CD4-positive, CD25-positive, alpha-beta regulatory T cell (primary cell): ENCODE measurements around the gene PHOX2B. TPM values are rescaled to one million over a fixed set of nuclear protein-coding genes. Genes with fewer than 3 reads are reported as not detected.
"Not testable (repeated sequence)": the region's sequence is repeated elsewhere in the genome, so short reads cannot be mapped to it uniquely, and the experiment has no call there.

Source experiments
- ATAC-seq, 2 donors: fragments of 150-1000 bp; cut with Tn5 transposase; one replicate each; pipeline ENCODE4 v1.10.0; 2021; ENCODE audit warnings: low read depth in 2 of 2, moderate number of reproducible peaks in 2 of 2, moderate library complexity in 1 of 2
- DNase-seq, 3 donors: peaks; one replicate each; pipeline versions ENCODE4 v3.0.0 to v3.0.0-alpha.2; 2012 to 2022; ENCODE audit warnings: mixed read lengths in 1 of 3
- H3K27ac ChIP-seq: one replicate; pipeline ENCODE4 v1.7.0; 2013; ENCODE audit warnings: mild to moderate bottlenecking, low read length; ENCODE audit not compliant: insufficient read depth, poor library complexity, severe bottlenecking
- H3K27me3 ChIP-seq: one replicate; pipeline ENCODE4 v1.7.0; 2013; ENCODE audit warnings: low read length; ENCODE audit not compliant: control insufficient read depth, insufficient read depth
- H3K36me3 ChIP-seq: one replicate; pipeline ENCODE4 v1.7.0; 2013; ENCODE audit warnings: mild to moderate bottlenecking, low read length, moderate library complexity; ENCODE audit not compliant: control insufficient read depth, insufficient read depth
- H3K4me1 ChIP-seq: 2 replicates; pipeline ENCODE4 v1.7.0; 2013; ENCODE audit warnings: mild to moderate bottlenecking, low read length; ENCODE audit not compliant: insufficient read depth, control insufficient read depth, poor library complexity, severe bottlenecking
- H3K4me3 ChIP-seq: one replicate; pipeline ENCODE4 v1.7.0; 2013; ENCODE audit warnings: low read depth, mild to moderate bottlenecking, low read length, moderate library complexity
- H3K9me3 ChIP-seq, 2 experiments: 1 replicate in 1 of 2; 2 replicates in 1 of 2; pipeline ENCODE4 v1.7.0; 2013; ENCODE audit warnings: low read length in 2 of 2, mild to moderate bottlenecking in 1 of 2, moderate library complexity in 1 of 2; ENCODE audit not compliant: control insufficient read depth in 2 of 2
- H3K27ac Mint-ChIP-seq, 3 donors: one replicate each; pipeline ENCODE4 v1.8.0; 2020 to 2022; ENCODE audit warnings: mild to moderate bottlenecking in 3 of 3, mixed read lengths in 3 of 3, moderate library complexity in 2 of 3
- H3K27me3 Mint-ChIP-seq: one replicate; pipeline ENCODE4 v1.8.0; 2022; ENCODE audit warnings: mild to moderate bottlenecking, mixed read lengths
- H3K36me3 Mint-ChIP-seq: one replicate; pipeline ENCODE4 v1.8.0; 2020; ENCODE audit warnings: mixed read lengths
- H3K4me1 Mint-ChIP-seq, 4 donors: one replicate each; pipeline ENCODE4 v1.8.0; 2020 to 2022; ENCODE audit warnings: mixed read lengths in 4 of 4, mild to moderate bottlenecking in 1 of 4
- H3K4me3 Mint-ChIP-seq, 4 donors: one replicate each; pipeline ENCODE4 v1.8.0; 2020 to 2022; ENCODE audit warnings: mild to moderate bottlenecking in 4 of 4, mixed read lengths in 4 of 4, moderate library complexity in 3 of 4
- H3K9me3 Mint-ChIP-seq, 7 donors: one replicate each; pipeline ENCODE4 v1.8.0; 2020 to 2022; ENCODE audit warnings: mixed read lengths in 7 of 7, mild to moderate bottlenecking in 3 of 7, moderate library complexity in 2 of 7
- polyA plus RNA-seq, 4 donors: library from polyadenylated mRNA; unstranded; fragments of 300-500 nt; fragmentation: Illumina TruSeq; gene quantifications; one replicate each; pipeline ENCODE4 v1.2.3, GENCODE V29; 2021
- total RNA-seq: library from RNA; stranded (reverse); gene quantifications from one replicate; pipeline ENCODE4 v1.2.3, GENCODE V29; 2022

The PHOX2B gene
- total and polyA plus RNA-seq, 5 donors from 2014 or later: not detected

DNA sequence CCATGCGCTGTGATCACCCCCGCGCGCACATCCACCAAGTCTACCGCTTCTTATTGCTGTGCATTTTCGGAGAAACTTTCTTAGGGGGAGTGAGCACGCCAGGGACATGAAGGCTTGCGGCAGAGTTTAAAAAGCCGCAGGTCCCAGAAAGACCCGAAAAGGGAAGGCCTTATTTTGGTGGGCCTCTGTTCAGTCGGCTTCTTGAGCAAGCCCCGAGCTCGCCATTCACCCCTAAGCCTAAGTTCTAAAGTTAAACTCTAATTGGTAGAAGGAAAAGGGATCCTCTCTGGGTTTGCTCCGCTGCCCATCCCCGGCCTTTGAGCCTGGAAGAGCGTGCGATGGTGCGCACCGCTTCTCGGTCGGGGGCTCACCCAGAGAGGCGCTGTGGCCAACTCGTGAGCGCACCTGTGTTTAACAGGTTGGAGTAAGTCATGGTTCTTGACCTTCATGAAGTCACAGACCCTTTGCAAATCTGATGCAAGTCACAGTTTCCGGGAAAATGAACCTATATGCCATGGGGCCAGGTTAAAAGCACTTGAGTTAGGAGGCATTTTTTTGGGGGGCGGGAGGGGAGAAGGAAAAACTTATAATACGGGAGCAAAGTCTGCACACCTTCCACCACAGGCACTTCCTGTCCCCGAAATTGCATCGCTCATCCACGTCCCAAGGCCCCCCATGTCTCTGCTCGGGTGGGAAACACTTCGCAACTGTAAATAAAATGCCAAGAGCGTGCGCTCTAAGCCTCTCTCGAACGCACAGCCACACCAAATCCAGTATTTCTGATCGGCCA is 1.9 kb downstream of the PHOX2B start:
- Histone ChIP-seq H3K36me3 (no peaks in the 10 kb centered on the region), H3K9me3 (no peaks in the 10 kb centered on the region), H3K27me3 (peaks cover 37% of the 10 kb centered on the region), H3K4me1 (no peaks in the 10 kb centered on the region), H3K4me3 (no peak overlapping the region), H3K27ac (no peak overlapping the region)
- Mint-ChIP-seq H3K27ac (no peak overlapping the region), H3K9me3 (peaks cover 0 to 6% (median 4%) of the 10 kb centered on the region in 7 donors), H3K4me3 (no peak overlapping the region), H3K36me3 (no peaks in the 10 kb centered on the region), H3K4me1 (peaks cover 0 to 2% (median 0%) of the 10 kb centered on the region in 4 donors), H3K27me3 (peaks cover 77% of the 10 kb centered on the region)
- no peak for ATAC-seq
- DNase-seq: no peak

DNA sequence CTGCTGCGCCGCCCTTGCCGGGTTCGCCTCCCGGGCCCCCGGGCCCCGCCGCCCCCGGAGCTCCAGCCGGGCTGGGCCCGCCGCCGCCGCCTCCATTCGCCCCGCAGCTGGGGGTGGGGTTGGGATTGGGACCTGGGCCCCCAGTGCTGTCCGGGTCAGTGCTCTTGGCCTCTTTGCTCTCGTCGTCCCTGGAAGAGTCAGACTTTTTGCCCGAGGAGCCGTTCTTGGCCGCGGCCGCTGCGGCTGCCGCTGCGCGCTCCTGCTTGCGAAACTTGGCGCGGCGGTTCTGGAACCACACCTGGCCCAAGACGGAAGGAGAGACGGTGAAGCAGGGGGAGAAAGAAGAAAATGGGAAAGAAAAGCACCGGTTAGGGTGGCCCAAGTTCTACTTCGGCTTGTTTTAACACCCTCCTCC is 2.5 kb downstream of the PHOX2B start:
- H3K9me3 Mint-ChIP-seq: peaks cover 0 to 6% (median 4%) of the 10 kb centered on the region in 7 donors
- H3K4me1 Mint-ChIP-seq: peaks cover 0 to 2% (median 0%) of the 10 kb centered on the region in 4 donors
- no peak overlapping the region for H3K4me3 Mint-ChIP-seq
- ATAC-seq (no peak), DNase-seq (no peak)
- H3K9me3 ChIP-seq: no peaks in the 10 kb centered on the region
- H3K36me3 Mint-ChIP-seq: no peaks in the 10 kb centered on the region
- H3K27ac Mint-ChIP-seq: no peak overlapping the region
- H3K36me3 ChIP-seq: no peaks in the 10 kb centered on the region
- peaks cover 35% of the 10 kb centered on the region for H3K27me3 ChIP-seq
- H3K4me3 ChIP-seq: no peak overlapping the region
- no peak overlapping the region for H3K27ac ChIP-seq
- peaks cover 79% of the 10 kb centered on the region for H3K27me3 Mint-ChIP-seq
- H3K4me1 ChIP-seq: no peaks in the 10 kb centered on the region

DNA sequence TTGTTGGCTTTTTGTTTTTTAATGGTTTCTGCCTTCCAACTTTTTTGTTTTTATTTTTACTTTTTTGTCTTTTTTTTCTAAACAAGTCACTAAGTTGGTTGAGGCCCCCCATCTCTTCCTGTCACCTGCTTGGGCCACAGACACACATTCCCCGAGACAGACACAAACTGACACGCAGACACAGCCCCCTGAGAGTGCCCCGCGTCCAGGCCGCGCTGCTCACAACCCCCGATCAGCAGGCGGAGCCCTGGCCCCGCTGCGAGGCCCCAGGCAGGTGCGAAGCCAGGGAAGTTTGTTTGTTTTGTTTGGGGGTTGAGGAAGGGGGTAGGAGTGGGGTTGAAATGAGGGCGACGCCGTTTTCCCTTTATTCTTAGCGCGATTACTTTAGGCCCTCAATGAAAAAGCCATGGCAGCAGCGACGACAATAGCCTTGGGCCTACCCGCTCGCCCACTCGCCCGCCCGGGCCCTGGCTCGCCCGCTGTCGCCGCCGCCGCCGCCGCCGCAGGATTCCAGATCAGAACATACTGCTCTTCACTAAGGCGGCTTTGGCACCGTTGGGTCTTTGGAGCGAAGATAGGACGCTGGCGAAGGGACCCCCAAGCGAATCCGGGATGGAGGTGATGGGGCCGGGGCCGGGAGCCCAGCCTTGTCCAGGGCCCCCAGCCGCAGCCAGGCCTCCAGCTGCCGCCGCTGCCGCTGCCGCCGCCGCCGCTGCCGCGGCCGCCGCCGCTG is 3.1 kb downstream of the PHOX2B start:
- Histone ChIP-seq H3K27me3 (peaks cover 31% of the 10 kb centered on the region), H3K9me3 (no peaks in the 10 kb centered on the region), H3K4me1 (no peaks in the 10 kb centered on the region), H3K27ac (no peak overlapping the region), H3K36me3 (no peaks in the 10 kb centered on the region), H3K4me3 (no peak overlapping the region)
- Mint-ChIP-seq H3K9me3 (peaks cover 0 to 6% (median 4%) of the 10 kb centered on the region in 7 donors), H3K4me1 (peaks cover 0 to 2% (median 0%) of the 10 kb centered on the region in 4 donors), H3K36me3 (no peaks in the 10 kb centered on the region), H3K27me3 (peaks cover 78% of the 10 kb centered on the region), H3K27ac (no peak overlapping the region), H3K4me3 (no peak overlapping the region)
- ATAC-seq (no peak), DNase-seq (no peak)

DNA sequence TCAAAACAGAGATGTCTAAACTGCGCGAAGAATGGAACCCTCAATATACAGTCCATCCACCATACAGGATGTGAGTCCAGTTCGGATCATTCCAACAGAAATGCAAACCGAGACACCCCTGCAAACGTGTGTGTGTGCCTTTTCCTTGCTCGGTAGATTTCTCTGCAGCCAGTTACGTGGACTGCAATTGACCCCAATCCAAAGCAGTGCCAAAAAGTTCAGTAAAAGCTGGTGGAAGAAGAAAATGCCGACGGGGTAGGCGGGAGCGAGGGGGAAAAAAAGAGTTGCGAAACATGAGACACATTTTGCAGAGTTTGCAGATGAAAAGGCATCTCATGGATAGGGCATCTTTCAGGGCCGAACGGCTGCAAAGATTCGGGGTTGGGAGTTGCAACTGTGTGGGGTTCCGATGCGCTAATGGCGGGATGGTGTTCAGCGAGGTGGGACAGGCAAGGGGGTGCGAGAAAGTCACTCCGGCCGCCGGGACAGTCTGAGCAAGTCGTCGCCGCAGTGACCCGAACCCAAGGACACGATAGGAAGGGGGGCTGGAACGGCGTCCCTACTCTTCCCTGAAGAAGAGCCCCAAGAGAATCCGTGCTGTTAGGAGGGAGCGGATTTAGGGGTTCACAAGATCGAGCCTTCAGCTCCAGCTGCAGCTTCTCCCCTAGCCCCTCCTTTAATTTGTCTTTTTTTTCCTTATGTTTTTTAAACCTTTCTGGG is 3.8 kb downstream of the PHOX2B start:
- Mint-ChIP-seq H3K4me1 (peaks cover 0 to 2% (median 0%) of the 10 kb centered on the region in 4 donors), H3K27me3 (peaks cover 74% of the 10 kb centered on the region), H3K36me3 (no peaks in the 10 kb centered on the region), H3K9me3 (peaks cover 0 to 6% (median 4%) of the 10 kb centered on the region in 7 donors), H3K4me3 (no peak overlapping the region), H3K27ac (no peak overlapping the region)
- DNase-seq (no peak), ATAC-seq (no peak)
- Histone ChIP-seq H3K27ac (no peak overlapping the region), H3K27me3 (peaks cover 28% of the 10 kb centered on the region), H3K4me1 (no peaks in the 10 kb centered on the region), H3K4me3 (no peak overlapping the region), H3K9me3 (no peaks in the 10 kb centered on the region), H3K36me3 (no peaks in the 10 kb centered on the region)

DNA sequence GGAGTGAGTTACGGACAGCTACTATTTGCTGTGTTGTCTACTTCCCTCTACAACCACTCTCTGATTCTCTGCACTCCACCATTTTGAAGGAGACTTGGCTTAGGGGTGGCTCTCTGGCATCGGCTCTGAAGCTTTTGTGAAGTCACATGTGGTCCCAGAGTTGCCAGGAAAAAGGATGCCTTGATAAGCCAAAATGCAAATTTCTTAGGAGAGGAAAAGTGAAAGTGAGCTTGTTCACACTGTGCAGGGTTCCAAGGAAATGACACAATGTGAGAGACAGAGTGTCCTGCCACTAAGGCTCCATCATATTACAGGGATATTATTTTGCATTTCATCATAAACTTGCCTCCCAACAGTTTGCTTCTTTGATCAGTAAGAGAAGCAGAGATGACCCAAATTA is 7.2 kb downstream of the PHOX2B start:
- no peak overlapping the region for H3K27ac Mint-ChIP-seq
- peaks cover 16% of the 10 kb centered on the region for H3K27me3 ChIP-seq
- peaks cover 0 to 9% (median under 1%) of the 10 kb centered on the region in 7 donors for H3K9me3 Mint-ChIP-seq
- no peak overlapping the region for H3K4me3 ChIP-seq
- no peak overlapping the region for H3K4me3 Mint-ChIP-seq
- no peaks in the 10 kb centered on the region for H3K36me3 ChIP-seq
- no peaks in the 10 kb centered on the region for H3K9me3 ChIP-seq
- H3K27ac ChIP-seq: no peak overlapping the region
- no peaks in the 10 kb centered on the region for H3K36me3 Mint-ChIP-seq
- ATAC-seq (no peak), DNase-seq (no peak)
- H3K27me3 Mint-ChIP-seq: peaks cover 48% of the 10 kb centered on the region
- peaks cover 0 to 2% (median 0%) of the 10 kb centered on the region in 4 donors for H3K4me1 Mint-ChIP-seq
- no peaks in the 10 kb centered on the region for H3K4me1 ChIP-seq

DNA sequence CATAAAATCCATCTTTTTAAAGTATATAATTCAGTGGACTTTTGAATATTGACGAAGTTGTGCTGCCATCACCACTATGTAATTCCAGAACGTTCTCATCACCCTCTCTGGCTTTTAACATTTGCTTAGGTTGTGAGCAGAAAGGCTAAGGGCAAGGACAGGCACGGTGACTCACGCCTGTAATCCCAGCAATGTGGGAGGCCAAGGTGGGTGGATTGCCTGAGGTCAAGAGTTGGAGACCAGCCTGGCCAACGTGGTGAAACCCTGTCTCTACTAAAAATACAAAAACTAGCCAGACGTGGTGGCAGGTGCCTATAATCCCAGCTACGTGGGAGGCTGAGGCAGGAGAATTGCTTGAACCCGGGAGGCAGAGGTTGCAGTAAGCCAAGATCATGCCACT is 11.0 kb downstream of the PHOX2B start:
- H3K4me3 ChIP-seq, H3K4me1 ChIP-seq, H3K4me1 Mint-ChIP-seq, DNase-seq, H3K9me3 ChIP-seq, ATAC-seq, H3K4me3 Mint-ChIP-seq, H3K36me3 ChIP-seq, H3K27ac Mint-ChIP-seq, H3K36me3 Mint-ChIP-seq, H3K27me3 ChIP-seq, H3K27ac ChIP-seq, H3K9me3 Mint-ChIP-seq: not testable (repeated sequence)
- H3K27me3 Mint-ChIP-seq: peaks cover 25% of the 10 kb centered on the region

DNA sequence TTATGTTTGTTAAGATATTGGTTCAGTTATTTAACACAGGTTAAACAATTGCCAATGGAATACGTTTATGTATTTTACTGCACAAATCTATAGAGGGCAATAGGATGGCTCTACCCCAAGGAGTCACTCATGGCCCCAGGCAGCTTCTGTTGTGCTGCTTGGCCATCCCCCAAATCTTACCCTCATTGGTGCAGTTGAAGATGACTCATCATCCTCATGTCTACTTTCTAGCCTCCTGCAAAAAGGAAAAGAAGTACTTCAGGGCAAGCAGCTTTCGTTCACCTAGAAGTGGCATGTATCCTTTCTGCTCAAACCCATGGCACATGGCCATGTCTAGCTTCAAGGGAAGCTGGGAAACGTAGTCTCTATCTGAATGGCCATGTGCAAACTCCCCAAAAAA is 14.2 kb downstream of the PHOX2B start:
- DNase-seq: no peak
- no peaks in the 10 kb centered on the region for H3K4me1 ChIP-seq
- peaks cover 0 to 9% (median 0%) of the 10 kb centered on the region in 7 donors for H3K9me3 Mint-ChIP-seq
- no peak for ATAC-seq
- no peaks in the 10 kb centered on the region for H3K36me3 Mint-ChIP-seq
- no peak overlapping the region for H3K4me3 Mint-ChIP-seq
- H3K36me3 ChIP-seq: no peaks in the 10 kb centered on the region
- H3K27ac ChIP-seq: no peak overlapping the region
- peaks cover 4% of the 10 kb centered on the region for H3K27me3 Mint-ChIP-seq
- no peak overlapping the region for H3K27ac Mint-ChIP-seq
- no peaks in the 10 kb centered on the region for H3K4me1 Mint-ChIP-seq
- H3K27me3 ChIP-seq: no peaks in the 10 kb centered on the region
- H3K9me3 ChIP-seq: no peaks in the 10 kb centered on the region
- no peak overlapping the region for H3K4me3 ChIP-seq
